ENCODE data around the gene SEMA3F. TPM values are rescaled to one million over a fixed set of nuclear protein-coding genes. Genes with fewer than 3 reads are reported as not detected.

SEMA3F gene
- total RNA-seq, 1 experiment from 2014 or later = 69.6 TPM

DNA sequence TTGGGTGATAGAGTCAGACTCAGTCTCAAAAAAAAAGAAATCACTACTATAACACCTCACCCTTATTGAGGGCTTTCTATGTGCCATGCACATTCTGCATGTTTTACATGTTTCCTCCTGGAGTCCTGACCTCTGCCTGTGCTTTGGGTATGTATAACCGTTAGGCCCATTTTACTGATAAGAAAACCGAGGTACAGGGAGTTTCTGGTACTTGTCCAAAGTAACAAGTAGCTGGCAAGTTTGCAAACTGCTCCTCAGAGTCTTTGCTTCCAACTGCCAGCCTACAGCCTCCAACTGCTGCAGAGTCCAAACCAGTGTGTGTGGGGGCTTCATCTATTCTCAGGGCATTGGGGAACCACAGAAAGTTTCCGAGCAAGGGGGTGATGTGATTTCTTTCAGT, 77.2 kb downstream of the SEMA3F start:
- H3K27me3 ChIP-seq (ENCODE audit: control insufficient read depth, insufficient read depth, low read length) = no peaks in the 10 kb centered on the region
- intact Hi-C loops (cut with micrococcal nuclease; ENCODE audit: unreplicated experiment) (no loop called here), in situ Hi-C loops (cut with HindIII; ENCODE audit: low pct_unique_long_range_greater_than_20kb, low sequenced_read_pairs) (no loop called here)
- H3K27ac ChIP-seq (ENCODE audit: low read length) = no peak overlapping the region
- no peak for ATAC-seq
- TF ChIP-seq SIN3A (IDR thresholded peaks at IDR 0.05; ENCODE audit: borderline replicate concordance, insufficient read depth, low read depth, low read length) = no peak
- H3K9me3 ChIP-seq (ENCODE audit: control insufficient read depth, insufficient read depth, low read depth, low read length) = no peaks in the 10 kb centered on the region
- POLR2A ChIA-PET = no interaction called here
- CTCF ChIA-PET = no interaction called here
- no peaks in the 10 kb centered on the region; the same call in 1 of the 2 replicates for H3K36me3 ChIP-seq (ENCODE audit: control insufficient read depth, insufficient read depth, low read length)
- no TSS peak for BruUV-seq (replicated peaks)
- no peak for DNase-seq (ENCODE audit: low read depth, low spot score)
- no peaks in the 10 kb centered on the region; the same call in 1 of the 2 replicates for H3K4me1 ChIP-seq (ENCODE audit: control insufficient read depth, insufficient read depth, low read length)
- H3K4me3 ChIP-seq (ENCODE audit: low read depth in 2 of 2, low read length in 2 of 2) = no peak overlapping the region

DNA sequence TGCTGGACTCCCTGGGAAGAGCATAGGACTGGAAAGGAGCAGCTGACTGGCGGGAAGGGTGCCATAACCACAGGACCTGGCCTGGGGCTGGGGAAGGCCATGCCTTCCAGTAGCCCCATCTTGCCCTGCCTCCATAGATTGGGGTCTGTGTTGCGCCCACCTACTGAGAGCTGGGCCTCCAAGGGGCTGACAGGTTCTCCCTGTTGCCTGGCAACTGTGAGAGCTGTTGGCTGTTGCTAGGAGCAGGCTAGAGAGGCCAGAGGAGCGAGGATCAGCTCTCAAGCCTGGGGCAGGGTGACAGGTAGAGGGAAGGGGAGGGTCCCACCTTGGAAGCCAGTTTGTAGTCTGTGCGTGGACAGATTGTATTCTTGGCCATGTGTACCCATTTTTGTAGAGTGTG, 78.1 kb downstream of the SEMA3F start:
- BruUV-seq (replicated peaks) = no TSS peak
- CTCF ChIA-PET = no interaction called here

More for the DNA sequence above, 78.1 kb downstream of the SEMA3F start:
- Histone ChIP-seq H3K4me3 (ENCODE audit: low read depth in 2 of 2, low read length in 2 of 2) (no peak overlapping the region), H3K4me1 (ENCODE audit: control insufficient read depth, insufficient read depth, low read length) (peaks cover 2% of the 10 kb centered on the region), H3K27me3 (ENCODE audit: control insufficient read depth, insufficient read depth, low read length) (no peaks in the 10 kb centered on the region), H3K36me3 (ENCODE audit: control insufficient read depth, insufficient read depth, low read length) (no peaks in the 10 kb centered on the region; the same call in 1 of the 2 replicates), H3K9me3 (ENCODE audit: control insufficient read depth, insufficient read depth, low read depth, low read length) (no peaks in the 10 kb centered on the region), H3K27ac (ENCODE audit: low read length) (no peak overlapping the region)
- in situ Hi-C loops (cut with HindIII; ENCODE audit: low pct_unique_long_range_greater_than_20kb, low sequenced_read_pairs) (no loop called here), intact Hi-C loops (cut with micrococcal nuclease; ENCODE audit: unreplicated experiment) (no loop called here)
- no peak for DNase-seq (ENCODE audit: low read depth, low spot score)
- TF ChIP-seq, protein P1, sequence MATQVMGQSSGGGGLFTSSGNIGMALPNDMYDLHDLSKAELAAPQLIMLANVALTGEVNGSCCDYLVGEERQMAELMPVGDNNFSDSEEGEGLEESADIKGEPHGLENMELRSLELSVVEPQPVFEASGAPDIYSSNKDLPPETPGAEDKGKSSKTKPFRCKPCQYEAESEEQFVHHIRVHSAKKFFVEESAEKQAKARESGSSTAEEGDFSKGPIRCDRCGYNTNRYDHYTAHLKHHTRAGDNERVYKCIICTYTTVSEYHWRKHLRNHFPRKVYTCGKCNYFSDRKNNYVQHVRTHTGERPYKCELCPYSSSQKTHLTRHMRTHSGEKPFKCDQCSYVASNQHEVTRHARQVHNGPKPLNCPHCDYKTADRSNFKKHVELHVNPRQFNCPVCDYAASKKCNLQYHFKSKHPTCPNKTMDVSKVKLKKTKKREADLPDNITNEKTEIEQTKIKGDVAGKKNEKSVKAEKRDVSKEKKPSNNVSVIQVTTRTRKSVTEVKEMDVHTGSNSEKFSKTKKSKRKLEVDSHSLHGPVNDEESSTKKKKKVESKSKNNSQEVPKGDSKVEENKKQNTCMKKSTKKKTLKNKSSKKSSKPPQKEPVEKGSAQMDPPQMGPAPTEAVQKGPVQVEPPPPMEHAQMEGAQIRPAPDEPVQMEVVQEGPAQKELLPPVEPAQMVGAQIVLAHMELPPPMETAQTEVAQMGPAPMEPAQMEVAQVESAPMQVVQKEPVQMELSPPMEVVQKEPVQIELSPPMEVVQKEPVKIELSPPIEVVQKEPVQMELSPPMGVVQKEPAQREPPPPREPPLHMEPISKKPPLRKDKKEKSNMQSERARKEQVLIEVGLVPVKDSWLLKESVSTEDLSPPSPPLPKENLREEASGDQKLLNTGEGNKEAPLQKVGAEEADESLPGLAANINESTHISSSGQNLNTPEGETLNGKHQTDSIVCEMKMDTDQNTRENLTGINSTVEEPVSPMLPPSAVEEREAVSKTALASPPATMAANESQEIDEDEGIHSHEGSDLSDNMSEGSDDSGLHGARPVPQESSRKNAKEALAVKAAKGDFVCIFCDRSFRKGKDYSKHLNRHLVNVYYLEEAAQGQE (IDR thresholded peaks at IDR 0.05; ENCODE audit: insufficient read depth in 1 of 2, low read depth in 2 of 2, low read length in 1 of 2) = no peak
- TF ChIP-seq, protein P2, sequence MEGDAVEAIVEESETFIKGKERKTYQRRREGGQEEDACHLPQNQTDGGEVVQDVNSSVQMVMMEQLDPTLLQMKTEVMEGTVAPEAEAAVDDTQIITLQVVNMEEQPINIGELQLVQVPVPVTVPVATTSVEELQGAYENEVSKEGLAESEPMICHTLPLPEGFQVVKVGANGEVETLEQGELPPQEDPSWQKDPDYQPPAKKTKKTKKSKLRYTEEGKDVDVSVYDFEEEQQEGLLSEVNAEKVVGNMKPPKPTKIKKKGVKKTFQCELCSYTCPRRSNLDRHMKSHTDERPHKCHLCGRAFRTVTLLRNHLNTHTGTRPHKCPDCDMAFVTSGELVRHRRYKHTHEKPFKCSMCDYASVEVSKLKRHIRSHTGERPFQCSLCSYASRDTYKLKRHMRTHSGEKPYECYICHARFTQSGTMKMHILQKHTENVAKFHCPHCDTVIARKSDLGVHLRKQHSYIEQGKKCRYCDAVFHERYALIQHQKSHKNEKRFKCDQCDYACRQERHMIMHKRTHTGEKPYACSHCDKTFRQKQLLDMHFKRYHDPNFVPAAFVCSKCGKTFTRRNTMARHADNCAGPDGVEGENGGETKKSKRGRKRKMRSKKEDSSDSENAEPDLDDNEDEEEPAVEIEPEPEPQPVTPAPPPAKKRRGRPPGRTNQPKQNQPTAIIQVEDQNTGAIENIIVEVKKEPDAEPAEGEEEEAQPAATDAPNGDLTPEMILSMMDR (IDR thresholded peaks at IDR 0.05) = no peak
- no peak for TF ChIP-seq SIN3A (IDR thresholded peaks at IDR 0.05; ENCODE audit: borderline replicate concordance, insufficient read depth, low read depth, low read length)
- TF ChIP-seq POLR2AphosphoS5 (IDR thresholded peaks at IDR 0.05; ENCODE audit: low read depth, low read length) = no peak
- TF ChIP-seq TCF7L2 (IDR thresholded peaks at IDR 0.05; ENCODE audit: low read depth, low read length) = no peak
- no peak for ATAC-seq
- POLR2A ChIA-PET = interaction anchor here (0.5 to 0.6 kb wide), 2 partner anchors 77 to 280 kb away, joined by 3 to 4 read pairs; no protein-coding TSS in a partner anchor
